NCI-H2196 treated with DMSO at 0.1 percent for 48 hours (cell line): ENCODE results near the gene TKTL1.
A peak's percentile ranks its signal among the peaks of the same experiment; 100 is the strongest.
"Not testable (repeated sequence)": the region's sequence is repeated elsewhere in the genome, so short reads cannot be mapped to it uniquely, and the experiment has no call there.

Experiments used
- DNase-seq: peaks from one replicate; lab custom pipeline; 2025; ENCODE audit not compliant: unreplicated experiment; lab: John Stamatoyannopoulos, UW

Gene TKTL1

DNA sequence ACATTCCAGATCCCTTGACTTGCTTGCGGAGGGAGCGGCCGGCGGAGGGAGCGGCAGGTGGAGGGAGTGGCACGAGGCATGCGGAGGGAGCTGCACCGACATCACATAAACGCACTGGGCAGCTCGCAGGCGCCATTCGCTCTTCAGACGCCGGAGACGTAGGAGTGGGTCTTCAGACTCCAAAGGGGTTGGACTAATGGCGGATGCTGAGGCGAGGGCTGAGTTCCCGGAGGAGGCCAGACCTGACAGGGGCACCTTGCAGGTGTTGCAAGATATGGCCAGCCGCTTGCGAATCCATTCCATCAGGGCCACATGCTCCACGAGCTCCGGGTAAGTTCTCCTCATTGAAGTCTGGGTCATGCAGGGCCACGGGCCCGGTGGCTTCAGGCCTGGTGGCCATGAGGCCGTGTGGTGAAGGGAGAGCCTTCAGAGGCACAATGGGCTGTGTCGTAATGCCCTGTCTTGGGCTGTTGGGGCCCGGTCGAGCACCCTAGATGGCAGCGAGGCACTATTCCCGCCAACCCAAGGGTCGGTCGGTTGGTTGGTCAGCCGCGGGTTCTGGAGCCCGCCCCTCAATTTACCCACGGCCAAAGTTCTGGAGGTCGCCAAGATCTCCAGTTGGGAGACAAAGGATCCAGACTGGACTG is at the start of gene TKTL1:
TKTL1 (plus strand) TSS at position 132 of the 647 bp plus-strand sequence; CDS start at position 197, 65 bp downstream.
- DNase-seq: no peak

DNA sequence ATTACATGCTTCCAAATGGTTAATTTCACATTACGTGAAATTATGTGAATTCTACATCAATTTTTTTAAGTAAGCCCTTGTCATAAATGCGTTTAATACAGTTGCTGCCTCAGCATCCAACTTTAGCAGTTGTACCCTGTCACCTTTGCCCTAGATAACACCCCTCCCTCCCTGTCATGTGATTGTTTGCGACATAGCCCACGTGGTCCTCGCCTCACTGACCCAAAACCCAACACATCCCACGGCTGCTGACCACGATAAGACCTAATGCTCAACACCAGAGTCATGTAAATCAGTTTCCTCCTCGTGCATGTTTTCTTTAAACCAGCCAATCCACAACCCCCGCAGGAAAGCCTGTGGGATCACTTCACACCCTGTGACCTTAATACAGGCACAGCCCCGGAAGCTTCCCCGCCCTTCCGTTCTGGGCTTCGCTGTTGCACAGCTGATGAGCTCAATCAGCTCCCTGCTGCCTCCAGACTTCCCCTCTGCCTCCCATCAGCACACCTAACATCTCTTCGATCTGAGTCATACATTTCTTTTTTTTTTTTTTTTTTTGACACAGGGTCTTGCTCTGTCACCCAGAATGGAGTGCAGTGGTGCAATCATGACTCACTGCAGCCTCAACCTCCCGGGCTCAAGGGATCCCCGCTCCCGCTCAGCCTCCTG is 48.1 kb upstream of the TKTL1 start:
- DNase-seq: not testable (repeated sequence)

DNA sequence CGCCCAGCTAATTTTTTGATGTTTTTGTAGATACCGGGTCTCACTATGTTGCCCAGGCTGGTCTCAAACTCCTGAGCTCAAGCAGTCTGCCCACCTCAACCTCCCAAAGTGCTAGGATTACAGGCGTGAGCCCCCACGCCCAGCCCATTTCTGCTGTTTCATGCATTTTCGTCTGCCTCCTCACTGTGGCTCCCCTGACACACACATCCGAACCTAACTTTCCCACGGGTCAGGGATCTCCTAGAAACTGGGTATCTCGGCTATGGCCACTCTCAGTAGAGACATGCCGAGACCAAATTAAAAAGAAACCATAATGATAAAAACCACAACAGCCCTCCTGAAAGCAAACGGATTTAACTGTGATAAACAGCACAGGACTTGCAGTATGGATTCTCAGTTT is 47.5 kb upstream of the TKTL1 start:
- DNase-seq: not testable (repeated sequence)

DNA sequence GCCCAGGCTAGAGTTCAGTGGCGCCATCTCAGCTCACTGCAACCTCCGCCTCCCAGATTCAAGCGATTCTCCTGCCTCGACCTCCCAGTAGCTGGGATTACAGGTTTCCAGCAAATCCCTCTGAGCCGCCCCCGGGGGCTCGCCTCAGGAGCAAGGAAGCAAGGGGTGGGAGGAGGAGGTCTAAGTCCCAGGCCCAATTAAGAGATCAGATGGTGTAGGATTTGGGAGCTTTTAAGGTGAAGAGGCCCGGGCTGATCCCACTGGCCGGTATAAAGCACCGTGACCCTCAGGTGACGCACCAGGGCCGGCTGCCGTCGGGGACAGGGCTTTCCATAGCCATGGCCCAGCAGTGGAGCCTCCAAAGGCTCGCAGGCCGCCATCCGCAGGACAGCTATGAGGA is 38.3 kb upstream of the TKTL1 start, which contains the start of gene OPN1MW3:
OPN1MW3 (plus strand) TSS at position 301 of the 400 bp plus-strand sequence; CDS start at position 339, 38 bp downstream.
- not testable (repeated sequence) for DNase-seq

DNA sequence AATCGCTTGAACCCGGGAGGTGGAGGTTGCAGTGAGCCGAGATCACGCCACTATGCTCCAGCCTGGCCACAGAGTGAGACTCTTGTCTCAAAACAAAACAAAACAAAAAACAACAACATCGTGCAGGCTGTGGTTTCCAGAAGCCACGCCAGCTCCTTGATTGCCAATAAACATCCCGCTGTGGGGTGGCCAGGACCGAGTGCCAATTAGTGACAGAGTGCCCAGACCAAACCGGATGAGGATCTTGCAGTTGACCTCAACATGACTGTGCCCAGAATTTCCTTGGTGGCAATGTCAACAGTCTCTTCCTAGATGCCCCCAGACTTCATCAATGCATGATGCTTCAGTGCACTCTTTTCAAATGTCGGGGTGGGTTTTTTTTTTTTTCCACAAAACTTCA is 36.9 kb upstream of the TKTL1 start:
- not testable (repeated sequence) for DNase-seq

DNA sequence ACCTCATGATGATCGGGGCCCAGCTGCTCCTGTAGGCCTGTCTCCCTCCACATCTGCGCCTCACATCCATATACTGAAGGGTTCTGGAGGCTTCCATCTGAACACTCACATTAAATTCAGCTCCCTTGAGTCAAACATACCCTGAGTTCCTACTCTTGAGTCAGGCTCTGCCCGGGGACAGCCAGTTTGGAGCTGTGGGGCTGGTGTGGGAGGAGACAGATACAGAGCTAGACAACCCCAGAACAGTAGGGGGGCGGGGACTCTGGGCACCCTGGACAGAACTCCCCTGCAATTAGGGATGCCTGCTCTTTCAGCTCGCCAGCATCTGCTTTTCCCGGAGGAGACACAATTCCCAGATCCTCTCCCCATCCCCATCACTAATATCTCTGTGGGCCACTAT is 32.5 kb upstream of the TKTL1 start:
- not testable (repeated sequence) for DNase-seq

DNA sequence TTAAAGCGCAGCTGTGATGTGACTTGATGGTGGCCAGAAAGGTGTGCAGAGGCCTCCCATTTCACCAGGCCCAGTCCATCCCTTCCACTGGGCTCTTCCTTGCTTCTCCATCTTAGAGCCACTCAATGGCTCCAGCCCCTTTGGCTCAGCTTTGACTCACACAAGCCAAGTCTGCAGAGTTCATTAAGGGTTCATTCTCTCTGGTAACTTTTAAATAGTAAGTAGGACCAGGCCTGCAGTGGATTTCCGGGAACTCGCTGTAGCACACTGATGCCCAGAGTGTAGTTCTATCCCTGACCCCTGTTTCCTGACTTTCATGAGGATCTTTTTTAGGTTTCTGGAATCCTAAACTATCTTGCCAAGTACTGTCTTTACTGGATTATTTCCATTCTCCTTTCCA is 26.4 kb upstream of the TKTL1 start:
- DNase-seq: not testable (repeated sequence)

DNA sequence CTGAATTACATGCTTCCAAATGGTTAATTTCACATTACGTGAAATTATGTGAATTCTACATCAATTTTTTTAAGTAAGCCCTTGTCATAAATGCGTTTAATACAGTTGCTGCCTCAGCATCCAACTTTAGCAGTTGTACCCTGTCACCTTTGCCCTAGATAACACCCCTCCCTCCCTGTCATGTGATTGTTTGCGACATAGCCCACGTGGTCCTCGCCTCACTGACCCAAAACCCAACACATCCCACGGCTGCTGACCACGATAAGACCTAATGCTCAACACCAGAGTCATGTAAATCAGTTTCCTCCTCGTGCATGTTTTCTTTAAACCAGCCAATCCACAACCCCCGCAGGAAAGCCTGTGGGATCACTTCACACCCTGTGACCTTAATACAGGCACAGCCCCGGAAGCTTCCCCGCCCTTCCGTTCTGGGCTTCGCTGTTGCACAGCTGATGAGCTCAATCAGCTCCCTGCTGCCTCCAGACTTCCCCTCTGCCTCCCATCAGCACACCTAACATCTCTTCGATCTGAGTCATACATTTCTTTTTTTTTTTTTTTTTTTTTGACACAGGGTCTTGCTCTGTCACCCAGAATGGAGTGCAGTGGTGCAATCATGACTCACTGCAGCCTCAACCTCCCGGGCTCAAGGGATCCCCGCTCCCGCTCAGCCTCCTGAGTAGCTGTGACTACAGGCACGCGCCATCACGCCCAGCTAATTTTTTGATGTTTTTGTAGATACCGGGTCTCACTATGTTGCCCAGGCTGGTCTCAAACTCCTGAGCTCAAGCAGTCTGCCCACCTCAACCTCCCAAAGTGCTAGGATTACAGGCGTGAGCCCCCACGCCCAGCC is 10.9 kb upstream of the TKTL1 start:
- not testable (repeated sequence) for DNase-seq

DNA sequence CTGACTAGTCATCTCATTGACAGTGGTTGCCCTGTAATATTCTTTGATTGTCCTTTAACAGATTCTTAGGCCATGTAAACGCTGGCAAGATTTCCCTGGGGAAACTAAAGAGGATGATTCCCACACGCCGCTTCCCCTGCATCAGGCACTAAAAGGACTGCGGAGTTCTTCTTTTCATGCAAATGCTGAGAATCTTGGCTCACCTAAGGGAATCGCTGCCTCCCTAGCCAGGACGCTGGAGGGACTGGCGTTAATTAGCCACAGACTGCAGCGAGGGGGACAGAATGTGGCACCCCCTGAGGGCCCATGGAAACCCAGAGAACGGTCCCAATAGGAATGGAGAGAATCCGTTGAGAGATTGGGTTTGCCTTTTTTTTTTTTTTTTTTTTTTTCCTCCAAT is 9.2 kb upstream of the TKTL1 start:
- DNase-seq: not testable (repeated sequence)

- no peak for DNase-seq
Observed at GRCh38 chrX:154294791-154295574, 612 bp upstream of the TKTL1 start, which contains the start of gene TEX28. Gene TEX28, minus strand, starts transcription at chrX:154295124. Its CDS starts 3,007 bp downstream, at chrX:154292117.

DNA sequence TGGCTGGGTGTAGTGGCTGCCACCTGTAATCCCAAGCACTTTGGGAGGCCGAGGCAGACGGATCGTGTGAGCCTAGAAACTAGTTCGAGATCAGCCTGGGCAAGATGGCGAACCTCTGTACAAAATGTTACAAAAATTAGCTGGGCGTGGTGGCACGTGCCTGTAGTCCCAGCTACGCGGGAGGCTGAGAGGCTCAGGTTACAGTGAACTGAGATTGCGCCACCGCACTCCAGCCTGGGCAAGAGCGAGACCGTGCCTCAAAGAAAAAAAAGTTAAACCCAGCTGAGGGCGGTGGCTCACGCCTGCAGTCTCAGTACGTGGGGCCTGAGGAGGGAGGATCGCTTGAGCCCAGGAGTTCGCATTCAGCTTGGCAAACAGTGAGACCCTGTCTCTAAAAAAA is 1.1 kb downstream of the TKTL1 start:
- DNase-seq: no peak

DNA sequence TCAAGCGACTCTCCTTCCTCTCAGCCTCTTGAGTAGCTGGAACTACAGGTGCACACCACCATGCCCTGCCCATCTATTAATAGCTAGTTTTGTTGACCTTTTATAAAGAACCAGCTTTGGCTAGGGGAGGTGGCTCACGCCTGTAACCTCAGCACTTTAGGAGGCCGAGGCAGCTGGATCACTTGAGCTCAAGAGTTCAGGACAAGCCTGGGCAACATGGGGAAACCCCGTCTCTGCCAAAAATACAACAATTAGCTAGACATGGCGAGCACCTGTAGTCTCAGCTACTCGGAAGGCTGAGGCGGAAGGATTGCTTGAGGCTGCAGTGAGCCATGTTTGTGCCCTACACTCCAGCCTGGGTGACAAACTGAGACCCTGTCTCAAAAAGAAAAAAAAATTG is 2.7 kb downstream of the TKTL1 start:
- peak; percentile 36 for DNase-seq

- no peak for DNase-seq
Observed at GRCh38 chrX:154300816-154301215, 5.2 kb downstream of the TKTL1 start.

DNA sequence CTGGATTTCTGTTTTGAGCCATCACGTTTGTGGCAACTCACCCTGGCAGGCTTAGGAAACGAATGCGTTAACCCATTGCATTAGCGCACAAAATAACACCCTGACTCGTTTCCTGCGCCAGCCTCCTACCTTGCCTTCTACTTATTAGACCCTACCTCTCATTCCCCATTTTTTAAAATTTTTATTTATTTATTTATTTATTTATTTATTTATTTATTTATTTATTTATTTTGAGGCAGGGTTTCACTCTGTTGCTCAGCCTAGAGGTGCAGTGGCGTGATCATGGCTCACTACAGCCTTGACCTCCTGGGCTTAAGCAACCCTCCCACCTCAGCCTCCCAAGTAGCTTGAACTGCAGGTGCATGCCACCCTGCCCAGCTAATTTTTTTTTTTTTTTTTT is 7.4 kb downstream of the TKTL1 start:
- DNase-seq: not testable (repeated sequence)

DNA sequence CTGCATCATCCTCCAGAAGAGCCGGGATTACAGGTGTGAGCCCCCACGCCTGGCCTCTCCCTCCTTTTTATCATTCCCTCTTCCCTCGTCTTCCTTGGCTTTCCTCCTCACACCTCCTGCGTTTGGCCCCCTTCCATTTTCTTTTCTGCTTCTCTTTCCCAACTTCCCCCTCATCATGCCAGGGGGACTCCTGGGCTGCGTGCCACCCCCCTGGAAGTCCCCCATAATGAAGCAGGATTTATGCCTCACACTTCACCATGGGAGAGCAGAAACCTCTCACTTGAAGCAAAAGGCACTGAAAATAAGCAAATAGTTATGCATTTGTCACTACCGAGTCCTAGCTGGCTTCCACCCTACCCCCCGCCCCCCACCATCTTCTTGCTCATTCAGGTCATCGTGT is 7.9 kb downstream of the TKTL1 start:
- no peak for DNase-seq

DNA sequence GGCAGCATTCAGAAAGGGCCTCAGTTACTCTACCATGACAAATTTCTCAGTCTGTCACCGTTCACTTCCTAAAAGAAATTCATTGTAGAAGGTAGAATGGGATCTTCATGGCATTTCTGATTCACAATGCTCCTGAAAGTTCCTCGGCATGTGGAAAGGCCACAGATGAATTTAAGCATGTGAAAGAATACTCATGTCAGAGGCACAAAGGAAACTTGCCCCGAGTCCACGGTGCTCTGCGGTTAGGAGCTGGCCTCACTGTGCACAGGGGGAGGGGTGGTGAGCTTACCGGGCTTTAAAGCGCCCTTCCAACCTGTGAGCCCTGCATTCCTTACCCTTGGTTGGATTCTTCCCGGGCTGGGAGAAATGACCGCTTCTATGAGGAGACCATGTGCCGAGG is 9.3 kb downstream of the TKTL1 start:
- DNase-seq: no peak

DNA sequence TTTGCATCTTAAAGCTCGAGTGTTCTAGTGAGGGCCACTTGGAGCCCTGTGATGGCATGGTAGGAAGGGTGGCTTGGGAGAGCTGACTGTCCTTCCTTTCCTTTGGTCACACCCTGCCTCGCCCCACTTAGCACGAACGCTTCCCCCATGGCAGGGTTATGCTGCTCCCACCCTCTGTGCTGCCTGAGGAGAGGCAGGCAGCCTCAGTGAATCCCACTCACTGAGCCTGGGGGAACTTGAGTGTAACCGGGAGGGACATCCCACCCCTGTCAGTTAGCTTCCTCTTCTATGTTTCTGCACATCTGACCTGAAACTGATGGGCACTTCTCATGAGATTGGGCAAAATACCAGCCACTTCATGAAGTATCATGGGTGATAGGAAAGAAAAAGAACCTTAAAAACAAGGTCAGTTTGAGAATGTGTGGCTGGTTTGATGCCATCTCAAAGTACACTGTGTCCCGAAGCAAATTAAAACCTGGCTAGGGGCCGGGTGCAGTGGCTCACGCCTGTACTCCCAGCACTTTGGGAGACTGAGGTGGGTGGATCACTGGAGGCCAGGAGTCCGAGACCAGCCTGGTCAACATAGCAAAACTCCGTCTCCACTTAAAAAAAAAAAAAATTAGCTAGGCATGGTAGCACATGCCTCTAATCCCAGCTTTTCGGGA is 10.1 kb downstream of the TKTL1 start:
- DNase-seq: no peak

DNA sequence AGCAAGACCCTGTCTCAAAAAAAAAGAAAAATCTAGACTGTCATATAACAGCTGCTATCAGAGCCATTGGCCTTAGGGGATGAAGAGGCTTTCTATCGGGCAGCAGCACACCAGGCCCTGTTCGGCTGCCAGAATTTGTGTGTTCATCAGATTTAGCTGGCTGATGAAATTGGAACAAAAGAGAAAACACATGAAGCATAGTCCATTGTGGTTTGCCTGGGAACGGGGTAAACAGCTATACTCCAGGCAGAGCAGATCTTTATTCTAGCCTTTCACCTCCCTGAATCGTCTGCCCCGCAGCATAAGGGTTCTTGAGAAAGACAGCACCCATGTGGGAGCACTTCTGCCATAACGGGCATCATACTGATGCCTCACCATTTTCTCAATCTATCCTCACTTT is 11.6 kb downstream of the TKTL1 start:
- DNase-seq: no peak

- no peak for DNase-seq
Observed at GRCh38 chrX:154308108-154308946, 12.7 kb downstream of the TKTL1 start.
